Thyroid gland (tissue), 4 donors: ENCODE measurements around the gene SIPA1L3.

Experiments
- POLR2A ChIP-seq, 2 donors: fragments of 450-650 bp; IDR thresholded peaks; one replicate each; pipeline ENCODE4 v1.6.1; 2017; ENCODE audit warnings: antibody characterized with exemption in 2 of 2, mild to moderate bottlenecking in 2 of 2, moderate library complexity in 1 of 2
- TF ChIP-seq, protein P1 (sequence below), 6 experiments: fragments of 200-600 bp in 3 of 6; fragments of 450-650 bp in 3 of 6; sonication (generic) in 3 of 6; IDR thresholded peaks; one replicate each; pipeline ENCODE4 v1.5.1; 2016 to 2019; ENCODE audit warnings: antibody characterized with exemption in 6 of 6, mild to moderate bottlenecking in 2 of 6, inconsistent platforms in 1 of 6, moderate library complexity in 1 of 6

DNA sequence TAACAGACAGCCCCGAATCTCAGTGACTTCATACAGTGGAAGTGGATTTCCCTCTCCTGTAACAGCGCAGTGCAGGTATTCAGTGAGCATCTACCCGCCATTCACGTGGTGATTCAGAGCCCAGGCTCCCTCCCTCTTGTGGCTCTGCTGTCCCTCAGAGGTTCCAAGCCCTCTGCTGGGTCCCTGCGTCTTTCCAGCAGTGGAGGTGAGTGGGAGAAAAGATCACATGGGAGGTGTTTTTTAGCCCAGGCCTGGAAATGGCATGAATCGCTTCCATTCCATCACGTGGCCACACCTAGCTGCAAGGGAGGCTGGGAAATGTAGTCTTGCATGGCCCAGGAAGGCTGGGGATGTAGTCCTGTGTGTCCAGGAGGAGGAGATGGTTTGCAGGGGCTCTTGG lies 255.6 kb downstream of the SIPA1L3 start:
- TF ChIP-seq, protein P1, sequence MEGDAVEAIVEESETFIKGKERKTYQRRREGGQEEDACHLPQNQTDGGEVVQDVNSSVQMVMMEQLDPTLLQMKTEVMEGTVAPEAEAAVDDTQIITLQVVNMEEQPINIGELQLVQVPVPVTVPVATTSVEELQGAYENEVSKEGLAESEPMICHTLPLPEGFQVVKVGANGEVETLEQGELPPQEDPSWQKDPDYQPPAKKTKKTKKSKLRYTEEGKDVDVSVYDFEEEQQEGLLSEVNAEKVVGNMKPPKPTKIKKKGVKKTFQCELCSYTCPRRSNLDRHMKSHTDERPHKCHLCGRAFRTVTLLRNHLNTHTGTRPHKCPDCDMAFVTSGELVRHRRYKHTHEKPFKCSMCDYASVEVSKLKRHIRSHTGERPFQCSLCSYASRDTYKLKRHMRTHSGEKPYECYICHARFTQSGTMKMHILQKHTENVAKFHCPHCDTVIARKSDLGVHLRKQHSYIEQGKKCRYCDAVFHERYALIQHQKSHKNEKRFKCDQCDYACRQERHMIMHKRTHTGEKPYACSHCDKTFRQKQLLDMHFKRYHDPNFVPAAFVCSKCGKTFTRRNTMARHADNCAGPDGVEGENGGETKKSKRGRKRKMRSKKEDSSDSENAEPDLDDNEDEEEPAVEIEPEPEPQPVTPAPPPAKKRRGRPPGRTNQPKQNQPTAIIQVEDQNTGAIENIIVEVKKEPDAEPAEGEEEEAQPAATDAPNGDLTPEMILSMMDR (IDR thresholded peaks at IDR 0.05) = no peak
- TF ChIP-seq POLR2A (IDR thresholded peaks at IDR 0.05) = no peak
